HCT116 (cell line): ENCODE measurements around the gene GJA3. TPM values are rescaled to one million over a fixed set of nuclear protein-coding genes. Genes with fewer than 3 reads are reported as not detected.

Experiments
- ATAC-seq: fragments of 200-7000 bp; cut with Tn5 transposase; 2 replicates; pipeline ENCODE4 v1.9.1; 2020; ENCODE audit warnings: mild to moderate bottlenecking, moderate library complexity
- BruUV-seq: library from RNA; stranded (reverse); fragments of 400-500 nt; replicated peaks from 2 replicates; lab custom pipeline; 2021; lab: Mats Ljungman, UMichigan
- CTCF ChIA-PET: fragments of 300-600 bp; sonication (Branson Sonifier 250); formaldehyde crosslinking; loops from one replicate; lab custom pipeline; 2021; ENCODE audit warnings: antibody characterized with exemption; lab: Charles Lee
- POLR2A ChIA-PET: fragments of 300-600, 350-600 bp; sonication (Branson Sonifier 250); formaldehyde crosslinking; loops from one replicate; lab custom pipeline; 2021; ENCODE audit warnings: antibody characterized with exemption; lab: Charles Lee
- RAD21 ChIA-PET, 2 experiments: fragments of 300-600 bp; sonication (Branson Sonifier 250); formaldehyde crosslinking; loops; one replicate each; lab custom pipeline; 2023; ENCODE audit warnings: low total read pairs in 2 of 2; ENCODE audit not compliant: uncharacterized antibody in 2 of 2, unreplicated experiment in 2 of 2, low non-redundant PET in 1 of 2; lab: Charles Lee
- DNase-seq: peaks from one replicate; pipeline ENCODE4 v3.0.0-alpha.2; 2010; ENCODE audit warnings: low read depth, low spot score
- H2AFZ ChIP-seq: fragments of 200-600 bp; shearing (Covaris generic), sonication (generic); 2 replicates; pipeline ENCODE4 v1.6.1; 2017; ENCODE audit warnings: low read depth, mixed run types, mixed read lengths, antibody characterized with exemption, low read length; ENCODE audit not compliant: poor library complexity, severe bottlenecking
- H3K27ac ChIP-seq: 2 replicates; pipeline ENCODE4 v1.5.1; 2012; ENCODE audit warnings: low read depth, low read length
- H3K27me3 ChIP-seq: fragments of 200-600 bp; sonication (generic); 2 replicates; pipeline ENCODE4 v1.6.1; 2016; ENCODE audit warnings: mixed run types, low read length, mixed read lengths; ENCODE audit not compliant: insufficient read depth
- H3K36me3 ChIP-seq, 2 experiments: fragments of 200-500 bp in 1 of 2; fragments of 200-600 bp in 1 of 2; sonication (Bioruptor generic) in 1 of 2; sonication (generic) in 1 of 2; 2 replicates each; pipeline versions ENCODE4 v1.5.1 to v1.6.1; 2014 to 2016; ENCODE audit warnings: low read length in 2 of 2, inconsistent platforms in 1 of 2, mixed read lengths in 1 of 2, mixed run types in 1 of 2; ENCODE audit not compliant: insufficient read depth in 2 of 2, control insufficient read depth in 1 of 2
- H3K4me1 ChIP-seq, 2 experiments: fragments of 200-600 bp in 1 of 2; sonication (generic) in 1 of 2; 2 replicates each; pipeline versions ENCODE4 v1.5.1 to v1.6.1; 2012 to 2017; ENCODE audit warnings: low read length in 2 of 2, inconsistent platforms in 1 of 2, mild to moderate bottlenecking in 1 of 2, mixed read lengths in 1 of 2, mixed run types in 1 of 2, moderate library complexity in 1 of 2; ENCODE audit not compliant: insufficient read depth in 2 of 2, control insufficient read depth in 1 of 2
- H3K4me2 ChIP-seq: fragments of 200-600 bp; sonication (generic); 2 replicates; pipeline ENCODE4 v1.6.1; 2017; ENCODE audit warnings: mixed run types, low read length, mixed read lengths
- H3K4me3 ChIP-seq, 2 experiments: fragments of 200-600 bp in 1 of 2; sonication (generic) in 1 of 2; replicated peaks in 1 of 2; 2 replicates each; pipeline ENCODE4 v1.5.1; 2011 to 2016; ENCODE audit warnings: low read length in 2 of 2, control low read depth in 1 of 2, low read depth in 1 of 2, mild to moderate bottlenecking in 1 of 2, mixed read lengths in 1 of 2, mixed run types in 1 of 2
- H3K79me2 ChIP-seq: fragments of 200-600 bp; sonication (generic); 2 replicates; pipeline ENCODE4 v1.6.1; 2017; ENCODE audit warnings: mild to moderate bottlenecking, mixed run types, low read length, moderate library complexity, mixed read lengths; ENCODE audit not compliant: insufficient read depth
- H3K9ac ChIP-seq: fragments of 200-600 bp; sonication (generic); 2 replicates; pipeline ENCODE4 v1.6.1; 2016; ENCODE audit warnings: low read length, mixed read lengths
- H3K9me2 ChIP-seq: fragments of 200-600 bp; sonication (generic), shearing (Covaris generic); 2 replicates; pipeline ENCODE4 v1.6.1; 2017; ENCODE audit warnings: mixed run types, mild to moderate bottlenecking, moderate library complexity; ENCODE audit not compliant: insufficient read depth
- H3K9me3 ChIP-seq, 2 experiments: fragments of 200-500 bp in 1 of 2; fragments of 200-600 bp in 1 of 2; sonication (Bioruptor generic) in 1 of 2; sonication (generic) in 1 of 2; 2 replicates each; pipeline ENCODE4 v1.6.1; 2014 to 2017; ENCODE audit warnings: low read length in 2 of 2, mixed read lengths in 2 of 2, inconsistent platforms in 1 of 2, low read depth in 1 of 2, mild to moderate bottlenecking in 1 of 2, mixed run types in 1 of 2, moderate library complexity in 1 of 2; ENCODE audit not compliant: control insufficient read depth in 1 of 2, insufficient read depth in 1 of 2
- H4K20me1 ChIP-seq: fragments of 200-600 bp; sonication (generic), shearing (Covaris generic); 2 replicates; pipeline ENCODE4 v1.6.1; 2017; ENCODE audit warnings: mixed run types, mild to moderate bottlenecking, moderate library complexity; ENCODE audit not compliant: insufficient read depth
- CEBPB ChIP-seq: IDR thresholded peaks from 2 replicates; pipeline ENCODE4 v1.6.1; 2012; ENCODE audit warnings: low read depth
- JUND ChIP-seq: IDR thresholded peaks from 2 replicates; pipeline ENCODE4 v1.6.1; 2012
- RAD21 ChIP-seq: IDR thresholded peaks from 2 replicates; pipeline ENCODE4 v1.6.1; 2012; ENCODE audit warnings: low read depth, mild to moderate bottlenecking
- YY1 ChIP-seq: IDR thresholded peaks from 2 replicates; pipeline ENCODE4 v1.6.1; 2011; ENCODE audit warnings: low read length, low read depth, moderate library complexity, mild to moderate bottlenecking; ENCODE audit not compliant: insufficient replicate concordance; ENCODE audit errors: extremely low read depth
- ZFX ChIP-seq: fragments of 450-650 bp; IDR thresholded peaks from 2 replicates; pipeline ENCODE4 v1.6.1; 2017
- intact Hi-C: fragments of 100-400 bp; cut with micrococcal nuclease; formaldehyde crosslinking; loops from 2 replicates; pipeline ENCODE4 v1.10.0; 2022
- total RNA-seq: library from RNA; stranded (reverse); gene quantifications from one replicate; pipeline ENCODE4 v1.2.1, GENCODE V29; 2021; ENCODE audit not compliant: unreplicated experiment
- TF ChIP-seq, protein P1 (sequence below): IDR thresholded peaks from 2 replicates; pipeline ENCODE4 v1.6.1; 2011; ENCODE audit warnings: mild to moderate bottlenecking, low read length, moderate library complexity; ENCODE audit not compliant: insufficient replicate concordance; ENCODE audit errors: extremely low read depth
- TF ChIP-seq, protein P2 (sequence below): IDR thresholded peaks from 2 replicates; pipeline ENCODE4 v1.6.1; 2012
- TF ChIP-seq, protein P3 (sequence below), 3 experiments: fragments of 200-600 bp in 1 of 3; sonication (generic) in 1 of 3; IDR thresholded peaks in 2 of 3; conservative IDR thresholded peaks in 1 of 3; 2 replicates each; pipeline ENCODE4 v1.5.1; 2012 to 2017; ENCODE audit warnings: low read depth in 2 of 3, low read length in 2 of 3, antibody characterized with exemption in 1 of 3, borderline replicate concordance in 1 of 3, control low read depth in 1 of 3, mild to moderate bottlenecking in 1 of 3, mixed read lengths in 1 of 3, mixed run types in 1 of 3, moderate library complexity in 1 of 3; ENCODE audit not compliant: insufficient read depth in 1 of 3

Gene GJA3
- total RNA-seq, 1 experiment from 2014 or later = 8.0 TPM

DNA sequence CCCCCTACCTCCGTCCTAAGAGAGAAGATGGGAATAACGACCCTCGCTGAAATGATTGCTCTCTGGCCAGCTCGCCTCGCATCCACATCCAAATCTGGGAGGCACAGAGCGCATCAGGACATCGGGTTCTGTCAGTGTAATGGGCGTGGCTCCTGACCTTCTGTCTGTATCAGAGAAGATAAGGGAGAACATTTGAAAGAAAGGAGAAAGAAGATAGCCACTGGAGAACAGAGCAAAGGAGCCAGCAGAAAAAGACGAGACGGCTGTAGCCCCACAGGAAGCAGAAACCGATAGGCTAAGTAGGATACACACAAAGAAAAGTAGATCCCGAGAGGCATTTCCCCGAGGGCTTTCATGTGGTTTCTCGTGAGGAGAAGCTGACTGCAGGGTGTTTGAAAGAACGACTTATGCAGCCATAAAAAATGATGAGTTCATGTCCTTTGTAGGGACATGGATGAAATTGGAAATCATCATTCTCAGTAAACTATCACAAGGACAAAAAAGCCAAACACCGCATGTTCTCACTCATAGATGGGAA, 45.9 kb upstream of the GJA3 start:
- no TSS peak for BruUV-seq

More for the DNA sequence above, 45.9 kb upstream of the GJA3 start:
- ATAC-seq (no peak), DNase-seq (no peak)
- no peaks in the 10 kb centered on the region for H3K36me3 ChIP-seq
- no peaks in the 10 kb centered on the region for H3K4me1 ChIP-seq
- H3K27ac ChIP-seq = no peak overlapping the region
- no peak overlapping the region for H3K4me3 ChIP-seq
- TF ChIP-seq YY1 (no peak), ZFX (no peak), JUND (no peak), RAD21 (no peak), CEBPB (no peak)
- TF ChIP-seq, protein P1, sequence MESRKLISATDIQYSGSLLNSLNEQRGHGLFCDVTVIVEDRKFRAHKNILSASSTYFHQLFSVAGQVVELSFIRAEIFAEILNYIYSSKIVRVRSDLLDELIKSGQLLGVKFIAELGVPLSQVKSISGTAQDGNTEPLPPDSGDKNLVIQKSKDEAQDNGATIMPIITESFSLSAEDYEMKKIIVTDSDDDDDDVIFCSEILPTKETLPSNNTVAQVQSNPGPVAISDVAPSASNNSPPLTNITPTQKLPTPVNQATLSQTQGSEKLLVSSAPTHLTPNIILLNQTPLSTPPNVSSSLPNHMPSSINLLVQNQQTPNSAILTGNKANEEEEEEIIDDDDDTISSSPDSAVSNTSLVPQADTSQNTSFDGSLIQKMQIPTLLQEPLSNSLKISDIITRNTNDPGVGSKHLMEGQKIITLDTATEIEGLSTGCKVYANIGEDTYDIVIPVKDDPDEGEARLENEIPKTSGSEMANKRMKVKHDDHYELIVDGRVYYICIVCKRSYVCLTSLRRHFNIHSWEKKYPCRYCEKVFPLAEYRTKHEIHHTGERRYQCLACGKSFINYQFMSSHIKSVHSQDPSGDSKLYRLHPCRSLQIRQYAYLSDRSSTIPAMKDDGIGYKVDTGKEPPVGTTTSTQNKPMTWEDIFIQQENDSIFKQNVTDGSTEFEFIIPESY = no peak
- TF ChIP-seq, protein P2, sequence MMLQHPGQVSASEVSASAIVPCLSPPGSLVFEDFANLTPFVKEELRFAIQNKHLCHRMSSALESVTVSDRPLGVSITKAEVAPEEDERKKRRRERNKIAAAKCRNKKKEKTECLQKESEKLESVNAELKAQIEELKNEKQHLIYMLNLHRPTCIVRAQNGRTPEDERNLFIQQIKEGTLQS = no peak
- TF ChIP-seq, protein P3, sequence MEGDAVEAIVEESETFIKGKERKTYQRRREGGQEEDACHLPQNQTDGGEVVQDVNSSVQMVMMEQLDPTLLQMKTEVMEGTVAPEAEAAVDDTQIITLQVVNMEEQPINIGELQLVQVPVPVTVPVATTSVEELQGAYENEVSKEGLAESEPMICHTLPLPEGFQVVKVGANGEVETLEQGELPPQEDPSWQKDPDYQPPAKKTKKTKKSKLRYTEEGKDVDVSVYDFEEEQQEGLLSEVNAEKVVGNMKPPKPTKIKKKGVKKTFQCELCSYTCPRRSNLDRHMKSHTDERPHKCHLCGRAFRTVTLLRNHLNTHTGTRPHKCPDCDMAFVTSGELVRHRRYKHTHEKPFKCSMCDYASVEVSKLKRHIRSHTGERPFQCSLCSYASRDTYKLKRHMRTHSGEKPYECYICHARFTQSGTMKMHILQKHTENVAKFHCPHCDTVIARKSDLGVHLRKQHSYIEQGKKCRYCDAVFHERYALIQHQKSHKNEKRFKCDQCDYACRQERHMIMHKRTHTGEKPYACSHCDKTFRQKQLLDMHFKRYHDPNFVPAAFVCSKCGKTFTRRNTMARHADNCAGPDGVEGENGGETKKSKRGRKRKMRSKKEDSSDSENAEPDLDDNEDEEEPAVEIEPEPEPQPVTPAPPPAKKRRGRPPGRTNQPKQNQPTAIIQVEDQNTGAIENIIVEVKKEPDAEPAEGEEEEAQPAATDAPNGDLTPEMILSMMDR (IDR thresholded peaks at IDR 0.05 in 2 of 3, conservative IDR thresholded peaks at IDR 0.05 in 1 of 3; ENCODE audit: borderline replicate concordance in 1 of 3, insufficient read depth in 1 of 3, low read depth in 2 of 3, low read length in 2 of 3) = no peak
- H4K20me1 ChIP-seq = no peaks in the 10 kb centered on the region
- no peaks in the 10 kb centered on the region for H3K79me2 ChIP-seq
- no peak overlapping the region for H2AFZ ChIP-seq
- no peaks in the 10 kb centered on the region for H3K27me3 ChIP-seq
- H3K9me2 ChIP-seq = no peaks in the 10 kb centered on the region
- no peak overlapping the region for H3K9ac ChIP-seq
- ChIA-PET RAD21 (no interaction called here), CTCF (no interaction called here), POLR2A (interaction anchor here (1.0 kb wide), 1 partner anchor 9 kb away, joined by 3 read pairs; no protein-coding TSS in a partner anchor)
- no peaks in the 10 kb centered on the region for H3K9me3 ChIP-seq
- intact Hi-C loops = no loop called here
- no peak overlapping the region for H3K4me2 ChIP-seq
